ENCODE results near the gene PRKCE. TPM values are rescaled to one million over a fixed set of nuclear protein-coding genes. Genes with fewer than 3 reads are reported as not detected.
A peak's percentile ranks its signal among the peaks of the same experiment; 100 is the strongest.

The PRKCE gene
- total and polyA plus RNA-seq, 2 of the 8 experiments (the other 6 are each of a cell fraction or from before 2014, with no cell fraction given): 0.54 to 2.1 TPM

DNA sequence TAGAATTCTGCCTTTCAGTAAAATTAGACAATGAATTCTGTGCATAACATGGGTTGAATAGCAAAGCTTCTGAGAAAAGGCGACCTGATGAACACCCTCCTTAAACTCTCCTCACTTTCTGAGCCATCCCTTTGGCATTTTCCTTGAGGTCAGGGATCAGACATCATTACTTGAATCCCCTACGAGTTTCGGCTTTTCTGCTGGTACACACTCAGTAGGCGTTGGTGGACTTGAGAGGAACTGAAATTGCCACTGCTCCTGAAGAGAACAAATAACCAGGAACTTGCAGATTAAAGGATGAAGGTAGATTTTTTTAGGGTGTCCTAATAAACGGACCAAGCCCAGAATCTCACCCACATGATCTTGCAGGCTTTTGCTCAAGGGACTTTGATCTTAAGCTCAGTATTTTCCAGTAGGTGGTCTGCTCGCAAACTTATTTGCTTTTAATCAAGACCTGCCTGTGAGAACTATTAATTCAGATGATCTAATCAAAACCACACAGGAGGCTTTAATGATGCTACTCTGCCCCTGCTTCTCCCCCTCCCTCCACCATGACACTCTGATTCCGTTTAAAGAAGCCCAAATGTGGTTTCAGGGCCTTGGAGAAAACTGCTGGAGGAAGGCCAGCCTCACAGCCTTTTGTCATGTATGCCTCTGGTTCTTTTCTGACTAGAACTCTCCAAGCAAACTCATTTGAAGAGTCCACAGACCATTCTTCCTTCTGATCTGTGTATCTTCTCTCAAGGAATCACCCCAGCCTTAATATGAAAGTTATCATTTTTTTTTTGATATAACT lies 124.9 kb downstream of the PRKCE start:
- Histone ChIP-seq H3K27ac (ENCODE audit: low read depth, low read length) (no peak overlapping the region), H2BK12ac (ENCODE audit: low read depth, low read length) (no peak overlapping the region), H3K56ac (replicated peaks; ENCODE audit: insufficient read length, low read depth, low read length) (no peak overlapping the region), H4K8ac (ENCODE audit: extremely low read depth, insufficient read depth, low read length) (no peak overlapping the region), H3K4me1 (replicated peaks in 1 of 4; ENCODE audit: control insufficient read depth in 3 of 4, insufficient read depth in 4 of 4, low read length in 3 of 4) (no peaks in the 10 kb centered on the region), H3K4me3 (ENCODE audit: extremely low read depth in 1 of 4, insufficient read depth in 2 of 4, low read depth in 3 of 4, low read length in 4 of 4) (no peak overlapping the region), H3K36me3 (ENCODE audit: control insufficient read depth in 2 of 4, insufficient read depth in 4 of 4, low read length in 3 of 4) (no peaks in the 10 kb centered on the region), H3K9me3 (ENCODE audit: insufficient read depth in 2 of 2, low read depth in 1 of 2, low read length in 1 of 2) (no peaks in the 10 kb centered on the region), H2AK5ac (ENCODE audit: low read depth, low read length) (no peak overlapping the region), H4K20me1 (replicated peaks in 1 of 2; ENCODE audit: control insufficient read depth in 1 of 2, insufficient read depth in 2 of 2, low read length in 2 of 2) (no peaks in the 10 kb centered on the region), H3K79me1 (ENCODE audit: low read depth, low read length) (no peaks in the 10 kb centered on the region), H3K18ac (ENCODE audit: extremely low read depth, low read length) (no peak overlapping the region), H2BK120ac (replicated peaks; ENCODE audit: low read depth, low read length) (no peak overlapping the region), H2BK15ac (ENCODE audit: low read length) (no peak overlapping the region), H3K14ac (ENCODE audit: insufficient read length) (no peak overlapping the region), H3K79me2 (ENCODE audit: control insufficient read depth in 1 of 2, insufficient read depth in 2 of 2, low read length in 2 of 2) (no peaks in the 10 kb centered on the region), H2BK5ac (ENCODE audit: low read depth, low read length) (no peak overlapping the region), H2AFZ (ENCODE audit: low read length) (no peak overlapping the region), H3K27me3 (replicated peaks in 1 of 4; ENCODE audit: control insufficient read depth in 3 of 4, extremely low read depth in 1 of 4, insufficient read depth in 3 of 4, low read length in 3 of 4) (no peaks in the 10 kb centered on the region), H3K9ac (replicated peaks in 1 of 4; ENCODE audit: extremely low read depth in 1 of 4, low read depth in 3 of 4, low read length in 3 of 4) (no peak overlapping the region), H2BK20ac (ENCODE audit: low read length) (no peak overlapping the region), H4K91ac (replicated peaks; ENCODE audit: insufficient read length, low read length) (no peak overlapping the region), H3K23ac (ENCODE audit: insufficient read length) (no peak overlapping the region), H3K23me2 (ENCODE audit: low read depth, low read length) (no peaks in the 10 kb centered on the region), H3K4ac (replicated peaks; ENCODE audit: insufficient read length, low read depth, low read length) (no peak overlapping the region), H4K5ac (ENCODE audit: insufficient read length, low read depth, low read length) (no peak overlapping the region), H3K4me2 (ENCODE audit: insufficient read depth in 1 of 2, low read depth in 2 of 2, low read length in 2 of 2) (no peak overlapping the region)
- DNase-seq (ENCODE audit: low read depth in 1 of 2, low spot score in 2 of 2) (no peak), FAIRE-seq (peak; percentile 32)
- 76% methylated on average over 7 of the region's 7 CpGs; no CpG with 5 or more reads in 1 of the 2 experiments for WGBS, 2 experiments (ENCODE audit: extremely low coverage in 1 of 2, insufficient coverage in 1 of 2, insufficient read length in 1 of 2, insufficient replicate concordance in 2 of 2, low coverage in 1 of 2, low lambda C conversion rate in 2 of 2, missing lambda C conversion rate in 1 of 2)
- CTCF ChIA-PET (ENCODE audit: partially characterized antibody): interaction anchor here (1.5 to 7.5 kb wide), 2 partner anchors 16 to 46 kb away, joined by 3 to 136 read pairs; no protein-coding TSS in a partner anchor
- TF ChIP-seq SP1 (IDR thresholded peaks at IDR 0.05; ENCODE audit: low read depth, low read length) (no peak), KDM4A (IDR thresholded peaks at IDR 0.05; ENCODE audit: low read depth, low read length, severe bottlenecking) (no peak), SUZ12 (IDR thresholded peaks at IDR 0.05; ENCODE audit: low read length) (no peak), CHD2 (IDR thresholded peaks at IDR 0.05; ENCODE audit: low read length) (no peak)
- TF ChIP-seq, protein P1, sequence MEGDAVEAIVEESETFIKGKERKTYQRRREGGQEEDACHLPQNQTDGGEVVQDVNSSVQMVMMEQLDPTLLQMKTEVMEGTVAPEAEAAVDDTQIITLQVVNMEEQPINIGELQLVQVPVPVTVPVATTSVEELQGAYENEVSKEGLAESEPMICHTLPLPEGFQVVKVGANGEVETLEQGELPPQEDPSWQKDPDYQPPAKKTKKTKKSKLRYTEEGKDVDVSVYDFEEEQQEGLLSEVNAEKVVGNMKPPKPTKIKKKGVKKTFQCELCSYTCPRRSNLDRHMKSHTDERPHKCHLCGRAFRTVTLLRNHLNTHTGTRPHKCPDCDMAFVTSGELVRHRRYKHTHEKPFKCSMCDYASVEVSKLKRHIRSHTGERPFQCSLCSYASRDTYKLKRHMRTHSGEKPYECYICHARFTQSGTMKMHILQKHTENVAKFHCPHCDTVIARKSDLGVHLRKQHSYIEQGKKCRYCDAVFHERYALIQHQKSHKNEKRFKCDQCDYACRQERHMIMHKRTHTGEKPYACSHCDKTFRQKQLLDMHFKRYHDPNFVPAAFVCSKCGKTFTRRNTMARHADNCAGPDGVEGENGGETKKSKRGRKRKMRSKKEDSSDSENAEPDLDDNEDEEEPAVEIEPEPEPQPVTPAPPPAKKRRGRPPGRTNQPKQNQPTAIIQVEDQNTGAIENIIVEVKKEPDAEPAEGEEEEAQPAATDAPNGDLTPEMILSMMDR (IDR thresholded peaks at IDR 0.05; ENCODE audit: control extremely low read depth in 1 of 3, insufficient read depth in 1 of 3, low read depth in 1 of 3, low read length in 3 of 3): no peak
- POLR2A ChIA-PET (ENCODE audit: partially characterized antibody): no interaction called here
